Karpas-422 (cell line): Measurements from ENCODE around the gene TRERF1. TPM values are rescaled to one million over a fixed set of nuclear protein-coding genes. Genes with fewer than 3 reads are reported as not detected.

Source experiments
- DNase-seq: peaks from one replicate; pipeline ENCODE4 v3.0.0-alpha.2; 2015
- H2AFZ ChIP-seq: fragments of 200-600 bp; sonication (generic); 2 replicates; pipeline ENCODE4 v1.6.1; 2014; ENCODE audit warnings: antibody characterized with exemption, low read length, mixed read lengths
- H3K27ac ChIP-seq: fragments of 200-600 bp; sonication (generic); 2 replicates; pipeline ENCODE4 v1.5.1; 2014; ENCODE audit warnings: mild to moderate bottlenecking, low read length, moderate library complexity
- H3K27me3 ChIP-seq: fragments of 200-600 bp; sonication (generic); 2 replicates; pipeline ENCODE4 v1.6.1; 2014; ENCODE audit warnings: low read length, mixed read lengths
- H3K36me3 ChIP-seq: fragments of 200-600 bp; sonication (generic); 2 replicates; pipeline ENCODE4 v1.6.1; 2014; ENCODE audit warnings: low read length, mixed read lengths; ENCODE audit not compliant: insufficient read depth
- H3K4me1 ChIP-seq: fragments of 200-600 bp; sonication (generic); 2 replicates; pipeline ENCODE4 v1.6.1; 2014; ENCODE audit warnings: mild to moderate bottlenecking, low read length, mixed read lengths
- H3K4me2 ChIP-seq: fragments of 200-600 bp; sonication (generic); 2 replicates; pipeline ENCODE4 v1.6.1; 2014; ENCODE audit warnings: low read length, low read depth, mild to moderate bottlenecking; ENCODE audit not compliant: poor library complexity, severe bottlenecking
- H3K4me3 ChIP-seq: fragments of 200-600 bp; sonication (generic); 2 replicates; pipeline ENCODE4 v1.5.1; 2014; ENCODE audit warnings: mild to moderate bottlenecking, antibody characterized with exemption, low read length, mixed read lengths
- H3K79me2 ChIP-seq: fragments of 200-600 bp; sonication (generic); 2 replicates; pipeline ENCODE4 v1.6.1; 2014; ENCODE audit warnings: mild to moderate bottlenecking, low read length, mixed read lengths
- H3K9ac ChIP-seq: fragments of 200-600 bp; sonication (generic); 2 replicates; pipeline ENCODE4 v1.6.0; 2014; ENCODE audit warnings: low read length
- H3K9me2 ChIP-seq: fragments of 200-600 bp; sonication (generic), shearing (Covaris generic); replicated peaks from 2 replicates; pipeline ENCODE4 v1.6.0; 2014; ENCODE audit warnings: mild to moderate bottlenecking, low read length, moderate library complexity; ENCODE audit not compliant: insufficient read depth
- H3K9me3 ChIP-seq: fragments of 300-700, 200-600 bp; sonication (generic); 2 replicates; pipeline ENCODE4 v1.6.1; 2014; ENCODE audit warnings: low read length, mixed read lengths
- H4K20me1 ChIP-seq: fragments of 200-600 bp; sonication (generic); 2 replicates; pipeline ENCODE4 v1.6.1; 2014; ENCODE audit warnings: mild to moderate bottlenecking, antibody characterized with exemption, low read length, low read depth; ENCODE audit not compliant: insufficient read depth
- total RNA-seq: library from RNA; depleted of rRNA; stranded (reverse); fragments of >200 nt; shearing (Covaris generic); gene quantifications from 2 replicates; pipeline ENCODE4 v1.2.3, GENCODE V29; 2014; ENCODE audit warnings: low replicate concordance

Gene TRERF1
- total RNA-seq, 1 experiment from 2014 or later = 32.7 TPM

DNA sequence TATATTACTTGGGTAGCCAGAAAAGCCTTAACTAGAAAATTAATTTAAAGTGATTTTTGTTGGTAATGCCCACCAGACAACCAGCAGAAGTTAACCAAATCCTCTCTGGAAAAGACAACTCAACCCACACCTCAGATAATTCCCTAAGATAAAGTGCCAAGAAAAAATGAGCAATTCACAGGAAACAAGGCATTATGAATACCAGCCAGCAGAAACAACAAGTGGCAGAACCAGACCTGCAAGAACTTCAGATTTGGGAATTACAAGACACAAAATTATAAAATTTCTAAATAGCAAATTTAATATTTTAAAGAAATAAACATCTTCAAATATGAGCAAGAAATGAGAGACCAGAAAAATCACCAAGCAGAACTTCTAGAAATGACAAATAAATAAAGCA, 154.1 kb downstream of the TRERF1 start:
- peaks cover 7% of the 10 kb centered on the region; the same call in 1 of the 2 replicates for H4K20me1 ChIP-seq
- no peak overlapping the region for H3K9ac ChIP-seq
- H3K36me3 ChIP-seq = peaks cover 20% of the 10 kb centered on the region
- DNase-seq = no peak
- no peak overlapping the region for H3K27ac ChIP-seq
- no peak overlapping the region for H3K4me2 ChIP-seq
- H3K4me3 ChIP-seq = no peak overlapping the region
- H3K9me2 ChIP-seq = no peaks in the 10 kb centered on the region
- H3K9me3 ChIP-seq = no peaks in the 10 kb centered on the region
- peaks cover 91% of the 10 kb centered on the region for H3K79me2 ChIP-seq
- no peaks in the 10 kb centered on the region for H3K4me1 ChIP-seq
- no peak overlapping the region for H2AFZ ChIP-seq
- no peaks in the 10 kb centered on the region for H3K27me3 ChIP-seq

GRCh38 chr6:42296614-42297013, 155.1 kb downstream of the TRERF1 start:
- Histone ChIP-seq H3K27me3 (no peaks in the 10 kb centered on the region), H3K4me3 (no peak overlapping the region), H3K79me2 (peaks cover 91% of the 10 kb centered on the region), H4K20me1 (0 out of 2 replicates have a peak, but pooled peaks cover 3% of the 10 kb centered on the region), H3K36me3 (peaks cover 24% of the 10 kb centered on the region), H3K27ac (no peak overlapping the region), H3K4me1 (no peaks in the 10 kb centered on the region), H3K9ac (no peak overlapping the region), H3K9me3 (no peaks in the 10 kb centered on the region), H3K4me2 (no peak overlapping the region), H2AFZ (no peak overlapping the region), H3K9me2 (no peaks in the 10 kb centered on the region)
- DNase-seq = no peak

GRCh38 chr6:42295677-42296076, 156.0 kb downstream of the TRERF1 start:
- Histone ChIP-seq H3K27me3 (no peaks in the 10 kb centered on the region), H3K27ac (no peak overlapping the region), H3K4me3 (no peak overlapping the region), H3K79me2 (peaks cover 90% of the 10 kb centered on the region), H3K9me3 (no peaks in the 10 kb centered on the region), H3K4me2 (no peak overlapping the region), H3K4me1 (no peaks in the 10 kb centered on the region), H3K36me3 (peaks cover 21% of the 10 kb centered on the region), H4K20me1 (0 out of 2 replicates have a peak, but pooled peaks cover 3% of the 10 kb centered on the region), H3K9ac (no peak overlapping the region), H3K9me2 (no peaks in the 10 kb centered on the region), H2AFZ (no peak overlapping the region)
- DNase-seq = no peak

DNA sequence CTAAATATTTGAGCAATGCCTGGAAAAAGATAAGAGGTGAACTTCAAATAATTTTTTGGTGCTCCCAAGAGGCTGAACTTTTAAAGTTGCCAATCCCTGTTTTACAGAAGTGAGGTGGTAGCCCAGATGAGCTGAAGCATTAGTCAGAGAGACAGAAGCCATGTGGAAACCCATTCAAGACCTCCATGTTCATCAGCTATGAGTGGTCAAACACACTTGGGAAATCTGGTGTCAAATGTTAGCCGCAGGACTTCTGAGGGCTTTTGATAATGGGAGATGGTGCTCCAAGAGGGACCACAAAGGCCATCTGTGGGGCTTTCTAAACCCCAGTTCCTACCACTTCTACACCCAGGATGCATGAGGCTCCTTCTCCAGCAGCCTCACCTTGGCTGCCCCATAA, 156.5 kb downstream of the TRERF1 start:
- Histone ChIP-seq H3K27ac (no peak overlapping the region), H3K4me1 (no peaks in the 10 kb centered on the region)

GRCh38 chr6:42294759-42295158, 157.0 kb downstream of the TRERF1 start:
- Histone ChIP-seq H3K79me2 (peaks cover 88% of the 10 kb centered on the region), H3K4me1 (no peaks in the 10 kb centered on the region), H3K27ac (no peak overlapping the region), H3K9me2 (no peaks in the 10 kb centered on the region), H3K27me3 (no peaks in the 10 kb centered on the region), H2AFZ (no peak overlapping the region), H3K9ac (no peak overlapping the region), H3K9me3 (no peaks in the 10 kb centered on the region), H3K36me3 (peaks cover 23% of the 10 kb centered on the region), H3K4me3 (no peak overlapping the region), H4K20me1 (0 out of 2 replicates have a peak, but pooled peaks cover under 1% of the 10 kb centered on the region), H3K4me2 (no peak overlapping the region)
- no peak for DNase-seq

More for the DNA sequence above, 156.5 kb downstream of the TRERF1 start:
- no peak overlapping the region for H2AFZ ChIP-seq
- H3K9me3 ChIP-seq = no peaks in the 10 kb centered on the region
- H3K79me2 ChIP-seq = peaks cover 88% of the 10 kb centered on the region
- no peaks in the 10 kb centered on the region for H3K9me2 ChIP-seq
- no peak overlapping the region for H3K9ac ChIP-seq
- 0 out of 2 replicates have a peak, but pooled peaks cover 3% of the 10 kb centered on the region for H4K20me1 ChIP-seq
- H3K27me3 ChIP-seq = no peaks in the 10 kb centered on the region
- DNase-seq = no peak
- H3K36me3 ChIP-seq = peaks cover 23% of the 10 kb centered on the region
- no peak overlapping the region for H3K4me2 ChIP-seq
- no peak overlapping the region for H3K4me3 ChIP-seq

- H3K9me3 ChIP-seq = no peaks in the 10 kb centered on the region
- H3K79me2 ChIP-seq = peaks cover 86% of the 10 kb centered on the region
- no peak overlapping the region for H3K4me2 ChIP-seq
- no peaks in the 10 kb centered on the region for H4K20me1 ChIP-seq
- H3K27me3 ChIP-seq = no peaks in the 10 kb centered on the region
- no peaks in the 10 kb centered on the region for H3K4me1 ChIP-seq
- no peak for DNase-seq
- H3K4me3 ChIP-seq = no peak overlapping the region
- H3K9me2 ChIP-seq = no peaks in the 10 kb centered on the region
- no peak overlapping the region for H3K9ac ChIP-seq
- H3K36me3 ChIP-seq = peaks cover 22% of the 10 kb centered on the region; the same call in 1 of the 2 replicates
- no peak overlapping the region for H2AFZ ChIP-seq
- H3K27ac ChIP-seq = no peak overlapping the region
These were observed 158.2 kb downstream of the TRERF1 start for GRCh38 chr6:42293386-42293977.

DNA sequence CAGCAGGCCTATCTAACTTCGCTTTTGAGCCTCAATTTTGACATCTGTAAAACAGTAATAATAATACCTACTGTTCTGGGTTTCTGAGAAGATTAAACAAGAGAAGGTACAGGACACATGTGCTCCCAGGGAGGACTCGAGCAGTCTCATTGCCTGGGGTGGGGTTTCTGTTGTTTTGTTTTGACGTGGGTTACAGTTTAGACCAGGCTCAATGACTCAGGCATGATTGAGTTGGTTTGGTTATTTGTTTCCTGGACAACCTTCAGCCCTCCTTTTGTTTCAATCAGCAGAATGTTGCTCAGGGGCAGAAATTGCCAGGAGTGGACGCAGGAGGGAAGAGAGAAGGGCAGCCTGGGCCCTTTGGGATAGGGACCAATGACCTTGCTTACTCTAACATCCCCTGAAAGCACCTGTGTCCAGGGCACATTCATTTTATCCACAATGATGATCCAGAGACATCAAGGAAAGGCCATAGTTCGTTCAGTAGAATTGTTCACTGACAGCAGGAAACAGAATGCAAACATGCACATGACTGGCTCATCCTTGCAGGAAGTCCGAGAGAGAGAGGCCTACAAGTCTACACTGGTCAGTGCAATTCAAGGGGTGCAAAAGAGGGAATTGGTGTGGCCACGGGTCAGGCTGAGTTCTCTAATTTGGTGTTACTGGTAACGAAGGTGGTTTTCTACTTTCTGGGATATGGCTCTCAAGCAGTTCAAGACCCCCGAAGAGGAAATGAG, 159.6 kb downstream of the TRERF1 start:
- no peak for DNase-seq
- Histone ChIP-seq H3K36me3 (peaks cover 23% of the 10 kb centered on the region), H3K9me2 (no peaks in the 10 kb centered on the region), H3K4me1 (no peaks in the 10 kb centered on the region), H3K27ac (no peak overlapping the region), H3K79me2 (peaks cover 84% of the 10 kb centered on the region), H4K20me1 (no peaks in the 10 kb centered on the region), H3K9ac (no peak overlapping the region), H2AFZ (no peak overlapping the region), H3K4me3 (no peak overlapping the region), H3K9me3 (no peaks in the 10 kb centered on the region; the same call in 1 of the 2 replicates), H3K4me2 (no peak overlapping the region), H3K27me3 (no peaks in the 10 kb centered on the region)

GRCh38 chr6:42287756-42288155, 164.0 kb downstream of the TRERF1 start:
- no peaks in the 10 kb centered on the region; the same call in 1 of the 2 replicates for H3K9me3 ChIP-seq
- no peak for DNase-seq
- peaks cover 59% of the 10 kb centered on the region for H3K79me2 ChIP-seq
- H3K9me2 ChIP-seq = no peaks in the 10 kb centered on the region
- no peak overlapping the region for H3K4me3 ChIP-seq
- H4K20me1 ChIP-seq = no peaks in the 10 kb centered on the region
- no peak overlapping the region for H3K9ac ChIP-seq
- H3K4me1 ChIP-seq = no peaks in the 10 kb centered on the region
- H3K27ac ChIP-seq = no peak overlapping the region
- H2AFZ ChIP-seq = no peak overlapping the region
- H3K4me2 ChIP-seq = no peak overlapping the region
- peaks cover 22% of the 10 kb centered on the region for H3K36me3 ChIP-seq
- no peaks in the 10 kb centered on the region for H3K27me3 ChIP-seq
